KOPT-K1 (cell line): ENCODE results near the gene PRCC.
A peak's percentile ranks its signal among the peaks of the same experiment; 100 is the strongest.
"Not testable (repeated sequence)": the region's sequence is repeated elsewhere in the genome, so short reads cannot be mapped to it uniquely, and the experiment has no call there.

Source experiments
- H3K27ac ChIP-seq: fragments of 200-600 bp; sonication (generic); 2 replicates; pipeline ENCODE4 v1.5.1; 2016; ENCODE audit warnings: antibody characterized with exemption, mild to moderate bottlenecking, low read depth, low read length; ENCODE audit not compliant: poor library complexity, severe bottlenecking
- H3K36me3 ChIP-seq: fragments of 200-600 bp; sonication (generic); 2 replicates; pipeline ENCODE4 v1.5.1; 2017; ENCODE audit warnings: antibody characterized with exemption, mild to moderate bottlenecking, low read length, moderate library complexity; ENCODE audit not compliant: insufficient read depth
- H3K9me3 ChIP-seq: fragments of 200-600 bp; sonication (generic); 2 replicates; pipeline ENCODE4 v1.5.1; 2017; ENCODE audit warnings: antibody characterized with exemption, low read length, mild to moderate bottlenecking; ENCODE audit not compliant: insufficient read depth, poor library complexity, severe bottlenecking

The PRCC gene

DNA sequence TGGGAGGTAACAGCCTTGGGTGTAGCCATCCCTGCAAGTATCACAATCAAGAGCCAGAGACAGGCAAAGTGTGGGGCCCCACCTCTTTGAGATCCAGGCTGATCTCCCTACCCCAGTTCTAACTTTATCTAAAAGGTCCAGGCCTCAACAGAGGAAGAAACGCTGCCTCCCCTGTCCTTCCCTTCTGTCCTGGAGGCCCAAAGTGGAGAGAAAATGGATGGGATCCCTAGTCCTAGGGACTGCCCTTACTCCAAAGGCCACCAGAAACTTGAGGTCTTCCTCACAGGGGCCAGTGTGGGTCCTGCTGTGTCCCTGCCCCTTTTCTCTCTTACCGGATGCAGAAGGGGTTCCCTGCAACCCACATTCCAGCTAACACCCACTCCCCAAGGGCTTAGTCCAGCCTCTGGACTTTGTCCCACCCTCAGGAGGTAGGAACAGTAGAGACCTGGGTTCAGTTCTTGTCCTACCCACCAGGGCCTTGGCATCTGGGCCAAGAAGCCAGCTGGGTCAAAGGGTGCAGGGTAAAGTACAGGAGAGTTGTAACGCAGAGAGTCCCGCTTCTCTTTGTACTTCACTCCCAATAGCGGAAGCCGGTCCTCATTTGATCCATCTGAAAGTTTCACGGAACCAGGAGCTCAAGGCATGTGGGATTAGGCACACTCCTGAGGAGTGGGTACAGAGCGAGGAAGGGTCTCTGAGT lies 17.8 kb upstream of the PRCC start:
- Histone ChIP-seq H3K9me3 (no peaks in the 10 kb centered on the region), H3K27ac (peak overlapping the region; percentile 98), H3K36me3 (peaks cover 17% of the 10 kb centered on the region)

DNA sequence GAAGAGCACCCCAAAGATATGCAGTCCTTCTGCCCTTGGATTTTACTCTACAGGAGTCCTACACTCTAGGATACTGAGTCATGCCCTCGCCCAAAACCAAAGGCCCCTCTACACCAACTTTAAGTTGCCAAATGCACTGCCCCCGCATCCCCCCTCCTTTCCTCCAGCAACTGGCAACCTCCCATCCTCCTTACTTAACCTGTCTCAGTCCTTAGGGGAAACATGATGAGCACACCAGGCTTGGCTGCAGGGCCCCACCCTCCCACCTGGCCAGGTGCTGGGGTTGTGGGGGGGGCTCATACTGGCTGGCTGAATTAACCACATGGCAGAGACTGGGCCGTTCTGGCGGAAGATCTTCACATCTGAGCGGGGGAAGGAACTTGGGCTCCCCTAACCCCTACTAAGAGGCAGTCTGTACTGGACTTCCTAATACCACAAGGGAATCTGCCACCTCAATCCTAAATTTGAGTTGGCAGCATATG lies 17.1 kb upstream of the PRCC start:
- peaks cover 11% of the 10 kb centered on the region for H3K36me3 ChIP-seq
- peak overlapping the region; percentile 98 for H3K27ac ChIP-seq
- no peaks in the 10 kb centered on the region for H3K9me3 ChIP-seq

DNA sequence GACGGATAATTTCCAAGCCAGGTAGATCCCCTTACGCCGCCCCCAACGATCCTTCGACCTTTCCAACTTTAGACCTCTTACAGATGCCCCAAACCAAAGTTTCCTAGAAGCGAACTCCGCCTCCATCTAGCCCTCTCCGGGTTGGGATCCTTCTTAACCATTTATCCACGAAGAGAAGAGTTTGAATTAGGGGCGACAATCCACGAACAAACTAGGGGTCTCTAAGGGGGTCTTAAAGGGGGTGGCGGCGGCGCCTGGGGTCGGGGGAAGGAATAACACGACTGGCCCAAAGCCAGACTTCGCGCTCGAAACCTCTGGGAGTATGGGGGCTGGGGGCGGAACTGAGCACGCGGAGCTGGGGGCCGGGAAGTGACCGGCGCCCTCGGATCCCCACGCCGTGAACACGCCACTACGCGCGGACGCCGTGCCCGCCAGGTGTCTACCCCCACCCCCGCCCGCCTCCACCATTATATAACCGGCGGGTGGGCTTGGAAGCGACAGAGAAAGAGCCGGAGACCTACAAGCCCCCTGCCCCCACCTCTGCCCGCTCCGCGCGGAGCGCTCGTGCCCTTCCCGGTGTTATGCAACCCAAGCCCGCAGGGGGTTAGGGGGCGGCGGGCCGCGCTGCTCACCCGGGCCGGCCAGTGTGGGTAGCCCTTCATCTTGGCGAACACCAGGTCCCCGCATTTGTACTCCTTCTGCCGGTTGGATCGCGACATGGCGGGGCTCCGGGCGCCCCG lies 16.5 kb upstream of the PRCC start:
- peaks cover 4% of the 10 kb centered on the region for H3K36me3 ChIP-seq
- H3K9me3 ChIP-seq, result no peaks in the 10 kb centered on the region
- H3K27ac ChIP-seq, result peak overlapping the region; percentile 98

- Histone ChIP-seq H3K27ac (peak within 1 kb of the TSS; percentile 98), H3K36me3 (no peaks in the 10 kb centered on the region; the same call in 1 of the 2 replicates), H3K9me3 (no peaks in the 10 kb centered on the region)
Observed at GRCh38 chr1:156751451-156751756, 15.9 kb upstream of the PRCC start, which contains the start of gene HDGF. Gene HDGF, minus strand, starts transcription at chr1:156751675. Its CDS starts 246 bp downstream, at chr1:156751429.

- Histone ChIP-seq H3K36me3 (no peaks in the 10 kb centered on the region; the same call in 1 of the 2 replicates), H3K27ac (peak overlapping the region; percentile 98), H3K9me3 (no peaks in the 10 kb centered on the region)
Observed at GRCh38 chr1:156751757-156752481, 15.4 kb upstream of the PRCC start.

DNA sequence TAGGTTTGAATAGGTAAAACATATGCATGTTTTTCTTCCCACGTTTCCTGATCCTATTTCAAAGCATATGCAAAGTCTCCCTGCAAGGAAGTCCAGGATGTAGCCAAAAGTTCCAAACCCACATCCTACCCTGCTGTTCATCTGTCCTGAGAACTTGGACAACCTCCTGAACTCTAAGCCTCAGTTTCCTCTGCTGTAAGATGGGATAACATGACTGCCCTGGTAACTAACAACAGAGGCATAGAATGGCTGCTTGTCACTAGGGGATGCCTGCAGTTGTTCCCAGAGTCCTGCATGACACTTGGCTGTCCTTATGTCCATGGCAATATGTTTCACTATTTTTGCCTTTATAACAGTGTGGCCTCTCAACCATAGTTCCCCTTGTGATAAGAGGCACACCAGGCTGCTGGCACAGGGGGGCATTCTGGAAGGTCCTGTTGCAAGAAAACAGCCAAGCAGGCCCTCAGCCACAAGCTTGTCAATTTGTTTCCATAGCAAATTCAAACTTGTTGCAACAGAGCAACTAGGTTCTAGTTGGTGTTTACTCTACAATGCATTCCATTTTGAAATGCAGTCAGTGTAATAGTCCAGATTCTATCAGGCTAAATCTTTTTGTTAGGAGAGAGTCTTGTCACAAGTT lies 14.4 kb upstream of the PRCC start:
- H3K9me3 ChIP-seq, result no peaks in the 10 kb centered on the region
- no peaks in the 10 kb centered on the region; the same call in 1 of the 2 replicates for H3K36me3 ChIP-seq
- peak overlapping the region; percentile 98 for H3K27ac ChIP-seq

GRCh38 chr1:156754219-156754618 lies 13.1 kb upstream of the PRCC start:
- H3K36me3 ChIP-seq, result no peaks in the 10 kb centered on the region; the same call in 1 of the 2 replicates
- no peak overlapping the region for H3K27ac ChIP-seq
- H3K9me3 ChIP-seq, result no peaks in the 10 kb centered on the region

DNA sequence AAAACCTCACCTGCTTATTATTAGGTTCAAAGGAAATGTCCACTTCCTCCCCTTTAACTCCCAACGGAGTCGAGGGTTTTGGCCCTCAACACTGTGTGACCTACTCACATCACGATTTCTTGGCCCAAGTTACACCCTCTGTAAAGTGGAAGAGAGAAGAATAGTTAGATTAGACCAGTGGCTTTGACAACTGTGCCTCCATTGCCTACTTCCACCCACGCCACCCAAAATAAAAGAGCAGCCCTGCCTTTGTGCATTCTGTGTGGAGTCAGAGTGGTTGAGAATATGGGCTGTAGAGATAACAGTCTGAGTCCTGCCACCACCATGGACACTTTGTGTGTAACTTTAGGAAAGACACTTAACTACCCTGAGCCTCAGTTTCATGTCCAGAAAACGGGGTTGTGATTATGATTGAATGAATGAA lies 11.8 kb upstream of the PRCC start:
- no peaks in the 10 kb centered on the region for H3K9me3 ChIP-seq
- H3K27ac ChIP-seq, result no peak overlapping the region
- no peaks in the 10 kb centered on the region for H3K36me3 ChIP-seq

DNA sequence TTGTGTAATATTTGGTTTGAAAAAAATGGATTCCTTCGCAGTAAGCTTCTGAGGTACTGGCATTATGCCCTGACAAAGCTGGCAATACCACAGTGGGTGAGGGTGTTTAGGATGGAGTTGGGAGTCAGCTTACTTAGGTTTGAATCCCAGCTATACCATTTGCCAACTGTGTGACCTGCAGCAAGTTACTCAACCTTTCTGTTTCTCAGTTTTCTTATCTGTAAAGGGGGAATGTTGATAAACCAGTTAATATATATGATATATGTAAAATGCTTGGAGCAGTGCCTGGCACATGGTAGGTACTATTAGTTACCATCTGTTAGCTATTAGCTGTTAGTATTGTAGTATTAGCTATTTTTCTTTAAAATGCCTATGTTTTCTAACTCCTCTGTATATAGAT lies 11.0 kb upstream of the PRCC start:
- Histone ChIP-seq H3K9me3 (no peaks in the 10 kb centered on the region), H3K27ac (no peak overlapping the region), H3K36me3 (no peaks in the 10 kb centered on the region)

DNA sequence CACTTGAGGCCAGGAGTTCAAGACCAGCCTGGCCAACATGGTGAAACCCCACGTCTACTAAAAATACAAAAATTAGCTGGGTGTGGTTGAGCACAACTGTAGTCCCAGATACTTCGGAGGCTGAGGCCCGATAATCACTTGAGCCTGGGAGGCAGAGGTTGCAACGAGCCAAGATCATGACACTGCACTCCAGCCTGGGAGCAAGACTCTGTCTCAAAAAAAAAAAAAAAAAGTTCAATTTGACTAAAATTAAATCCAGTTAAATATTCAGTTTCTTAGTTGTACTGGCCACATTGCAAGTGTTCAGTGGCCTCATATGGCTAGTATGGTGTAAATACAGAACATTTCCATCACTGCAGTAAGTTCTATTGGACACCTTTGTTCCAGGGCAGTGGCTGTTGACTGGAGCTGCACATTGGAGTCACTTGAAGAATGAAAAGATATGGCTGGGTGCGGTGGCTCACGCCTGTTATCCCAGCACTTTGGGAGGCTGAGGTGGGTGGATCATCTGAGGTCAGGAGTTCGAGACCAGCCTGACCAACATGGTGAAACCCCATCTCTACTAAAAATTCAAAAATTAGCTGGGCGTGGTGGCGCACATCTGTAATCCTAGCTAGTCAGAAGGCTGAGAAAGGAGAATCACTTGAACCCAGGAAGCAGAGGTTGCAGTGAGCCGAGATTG lies 9.6 kb upstream of the PRCC start:
- H3K9me3 ChIP-seq, H3K36me3 ChIP-seq, H3K27ac ChIP-seq: not testable (repeated sequence)

DNA sequence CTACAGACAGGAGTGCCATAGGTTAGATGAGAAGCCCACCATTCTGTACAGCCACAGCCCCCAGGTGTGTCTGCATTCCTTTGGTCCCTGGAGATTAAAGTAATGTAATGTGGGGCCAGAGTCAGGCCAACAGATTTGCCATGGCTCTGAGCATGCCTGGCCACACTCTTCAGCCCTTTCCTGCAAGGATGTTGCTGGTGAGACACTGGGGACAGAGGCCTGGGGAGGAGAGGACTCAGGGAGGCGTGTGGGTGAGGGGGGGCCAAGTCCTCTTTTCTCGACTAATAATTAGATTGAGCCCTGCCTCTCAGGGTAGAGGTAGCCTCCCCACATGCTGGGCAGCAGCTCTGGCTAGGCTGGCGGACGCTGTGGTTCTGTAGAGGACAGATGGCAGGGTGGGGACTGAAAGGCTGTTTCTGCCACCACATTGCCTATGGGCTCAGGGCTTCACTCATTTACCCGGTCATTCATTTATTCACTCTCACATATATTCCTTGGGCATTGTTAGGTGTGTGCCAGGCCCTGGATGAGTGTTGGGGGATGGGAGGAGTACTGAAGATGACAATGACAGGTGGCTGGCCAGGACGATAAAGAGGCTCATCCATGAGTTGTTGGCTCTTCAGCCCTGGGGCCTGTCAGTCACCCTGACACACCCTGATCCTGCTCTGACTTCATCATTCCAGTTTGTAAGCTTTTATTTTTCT lies 7.1 kb upstream of the PRCC start:
- Histone ChIP-seq H3K36me3 (no peaks in the 10 kb centered on the region), H3K9me3 (no peaks in the 10 kb centered on the region), H3K27ac (no peak overlapping the region)

- Histone ChIP-seq H3K9me3 (no peaks in the 10 kb centered on the region), H3K27ac (no peak overlapping the region), H3K36me3 (no peaks in the 10 kb centered on the region)
Observed at GRCh38 chr1:156760796-156761104, 6.6 kb upstream of the PRCC start.

- not testable (repeated sequence) for H3K9me3 ChIP-seq, H3K27ac ChIP-seq, H3K36me3 ChIP-seq
Observed at GRCh38 chr1:156765136-156765535, 2.2 kb upstream of the PRCC start.

GRCh38 chr1:156765666-156766065 lies 1.7 kb upstream of the PRCC start:
- H3K27ac ChIP-seq, result no peak overlapping the region

More at GRCh38 chr1:156765666-156766065, 1.7 kb upstream of the PRCC start:
- peaks cover 10% of the 10 kb centered on the region for H3K36me3 ChIP-seq
- H3K9me3 ChIP-seq, result no peaks in the 10 kb centered on the region
